NCI-H345 (cell line): ENCODE data around the gene OLFML2A.
A peak's percentile ranks its signal among the peaks of the same experiment; 100 is the strongest.

Source experiments
- DNase-seq: peaks from one replicate; lab custom pipeline; 2025; lab: John Stamatoyannopoulos, UW

OLFML2A gene

DNA sequence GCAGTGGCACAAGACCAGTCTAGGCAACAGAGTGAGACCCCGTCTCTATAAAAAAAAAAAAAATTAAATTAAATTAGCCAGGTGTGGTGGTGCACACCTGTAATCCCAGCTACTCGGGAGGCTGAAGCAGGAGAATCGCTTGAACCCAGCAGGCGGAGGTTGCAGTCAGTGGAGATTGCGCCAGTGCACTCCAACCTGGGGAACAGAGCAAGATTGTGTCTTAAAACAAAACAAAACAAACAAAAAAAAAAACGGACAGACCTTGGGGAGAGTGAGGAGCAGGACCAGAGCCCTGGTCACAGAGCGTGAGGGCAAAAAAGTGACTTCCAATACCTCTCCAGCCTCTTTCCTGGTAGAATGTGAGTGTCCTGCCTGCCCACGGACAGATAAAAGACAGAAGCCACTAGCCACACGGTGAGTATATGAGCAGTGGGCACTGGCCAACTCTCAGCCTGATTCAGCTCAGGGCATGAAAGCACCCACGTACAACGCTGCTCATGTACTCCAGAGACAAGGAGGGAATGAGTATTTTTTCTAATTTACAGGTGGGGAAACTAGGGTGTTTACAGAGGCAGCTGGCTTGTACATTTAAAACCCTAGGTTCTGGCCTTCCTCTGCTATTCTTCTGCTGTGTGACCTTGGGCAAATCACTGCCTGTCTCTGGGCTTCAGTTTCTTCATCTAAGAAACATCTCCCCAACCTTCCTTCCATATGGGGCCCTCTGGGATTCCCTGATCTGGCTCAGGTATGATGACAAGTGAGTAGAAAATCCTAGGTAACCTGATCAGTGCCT, 1.8 kb downstream of the OLFML2A start:
- DNase-seq: no peak

DNA sequence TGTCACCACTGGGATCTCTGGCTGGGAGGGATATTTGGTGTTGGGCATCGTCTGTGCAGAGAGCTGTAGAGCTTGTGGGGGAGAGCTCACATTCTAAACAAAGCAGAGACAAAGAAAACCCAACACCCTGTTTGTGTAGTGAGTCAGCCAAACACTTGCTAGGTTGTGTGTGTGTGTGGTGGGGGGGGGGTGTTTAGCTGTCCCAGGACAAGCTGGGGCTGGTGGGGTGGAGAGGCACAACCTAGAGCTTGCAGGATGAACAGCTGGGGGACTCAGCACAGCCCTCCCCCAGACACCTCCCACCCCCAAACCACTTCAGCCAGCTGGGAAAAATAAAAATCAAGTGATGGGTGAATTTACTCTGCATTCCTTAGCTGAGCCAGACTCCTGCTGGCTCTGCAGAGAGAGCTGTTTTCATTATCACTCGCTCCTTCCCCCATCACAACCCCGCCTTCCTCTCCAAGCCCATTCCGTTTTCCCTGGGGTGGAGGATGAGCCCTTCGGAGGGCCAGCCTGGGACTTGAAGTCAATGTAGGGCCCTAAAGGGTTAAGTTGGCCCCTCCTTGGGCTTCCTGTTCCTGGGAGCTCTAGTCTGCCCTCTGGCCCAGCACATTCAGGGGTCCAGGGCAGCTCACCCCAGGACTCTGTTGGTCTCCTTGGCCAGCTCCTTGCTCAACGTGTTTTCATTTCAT, 2.6 kb downstream of the OLFML2A start:
- DNase-seq: peak; percentile 24

DNA sequence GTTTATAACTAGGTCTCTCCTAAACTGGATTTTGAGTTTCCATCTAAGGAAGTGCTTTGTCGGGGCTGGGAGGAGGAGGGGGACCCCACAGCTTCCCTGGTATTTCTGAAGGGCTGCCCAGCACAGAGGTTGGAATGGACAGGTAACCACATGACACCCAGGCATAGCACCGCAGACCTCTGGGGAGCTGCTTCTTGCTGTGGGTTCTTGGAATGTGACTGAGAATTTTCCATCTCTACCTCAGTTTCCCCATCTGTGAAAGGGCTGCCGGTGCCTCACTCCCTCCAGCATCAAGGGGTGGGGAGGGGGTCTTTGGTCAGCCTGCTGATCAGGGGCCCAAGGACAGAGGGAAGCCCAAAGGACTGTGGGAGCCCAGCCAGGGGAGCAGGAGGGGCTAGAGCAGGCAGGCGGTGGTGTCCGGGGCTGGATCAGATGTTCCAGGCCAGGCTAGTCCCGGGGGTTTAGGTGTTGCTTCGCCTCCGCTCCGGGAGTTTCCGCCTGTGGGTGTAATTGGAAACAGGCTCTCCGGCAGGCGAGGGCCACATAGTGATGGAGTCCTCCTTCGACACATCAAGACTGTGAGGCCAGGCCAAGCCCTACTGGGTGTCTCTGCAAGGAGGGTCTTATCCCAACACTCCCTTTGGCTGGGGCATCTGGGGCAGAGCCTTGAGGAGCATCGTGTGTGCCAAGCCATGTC, 3.3 kb downstream of the OLFML2A start:
- no peak for DNase-seq

DNA sequence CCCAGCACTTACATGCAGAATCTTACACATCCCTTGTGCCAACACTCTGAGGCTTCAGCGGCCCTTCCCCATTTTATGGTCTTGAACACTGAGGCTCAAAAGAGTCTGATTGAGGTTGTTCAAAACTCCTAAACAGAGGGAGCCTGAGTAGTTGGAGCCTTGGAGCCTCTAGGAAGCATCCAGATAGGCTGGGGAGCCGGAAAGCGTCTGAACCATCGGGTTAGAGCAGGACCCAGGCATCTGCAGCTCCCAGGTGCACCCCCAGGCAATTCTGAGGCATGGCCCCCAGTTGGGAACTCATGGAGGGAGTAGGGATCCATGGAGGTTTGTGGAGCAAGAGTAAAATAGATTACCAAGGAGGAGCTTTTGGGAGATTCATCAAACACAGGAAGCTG, 3.8 kb downstream of the OLFML2A start:
- no peak for DNase-seq

DNA sequence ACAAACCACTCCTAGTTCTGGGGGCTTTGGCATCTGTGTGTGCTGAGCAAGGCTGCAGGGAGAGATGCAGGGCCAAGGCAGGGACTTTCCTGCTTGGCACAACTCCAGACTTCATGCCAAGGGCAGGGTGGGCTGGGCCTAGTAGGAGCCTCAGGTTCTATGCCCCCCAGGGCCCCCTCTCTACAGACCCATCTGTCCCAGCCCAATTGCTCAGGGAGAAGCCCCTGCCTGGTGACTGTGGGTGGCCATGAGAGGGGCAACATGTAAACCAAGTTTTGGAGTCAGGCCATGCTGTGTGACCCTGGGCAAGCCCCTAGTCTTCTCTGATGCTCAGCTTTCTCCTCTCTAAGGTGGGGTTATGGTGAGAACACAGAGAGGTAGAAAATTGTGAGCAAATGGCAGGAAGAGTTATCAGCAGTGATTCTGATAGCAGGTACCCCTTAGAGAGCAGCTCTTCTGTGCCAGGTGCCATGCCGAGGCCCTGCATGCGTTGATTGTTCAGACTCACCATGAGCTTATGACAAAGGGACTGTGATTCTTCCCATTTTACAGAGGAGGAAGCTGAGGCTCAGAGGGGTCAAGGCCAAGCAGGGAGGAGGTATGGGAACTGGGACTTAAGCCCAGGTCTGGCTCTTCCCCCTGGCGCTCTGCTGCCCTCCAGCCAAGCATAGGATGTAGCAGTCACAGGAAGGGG, 5.2 kb downstream of the OLFML2A start:
- no peak for DNase-seq

DNA sequence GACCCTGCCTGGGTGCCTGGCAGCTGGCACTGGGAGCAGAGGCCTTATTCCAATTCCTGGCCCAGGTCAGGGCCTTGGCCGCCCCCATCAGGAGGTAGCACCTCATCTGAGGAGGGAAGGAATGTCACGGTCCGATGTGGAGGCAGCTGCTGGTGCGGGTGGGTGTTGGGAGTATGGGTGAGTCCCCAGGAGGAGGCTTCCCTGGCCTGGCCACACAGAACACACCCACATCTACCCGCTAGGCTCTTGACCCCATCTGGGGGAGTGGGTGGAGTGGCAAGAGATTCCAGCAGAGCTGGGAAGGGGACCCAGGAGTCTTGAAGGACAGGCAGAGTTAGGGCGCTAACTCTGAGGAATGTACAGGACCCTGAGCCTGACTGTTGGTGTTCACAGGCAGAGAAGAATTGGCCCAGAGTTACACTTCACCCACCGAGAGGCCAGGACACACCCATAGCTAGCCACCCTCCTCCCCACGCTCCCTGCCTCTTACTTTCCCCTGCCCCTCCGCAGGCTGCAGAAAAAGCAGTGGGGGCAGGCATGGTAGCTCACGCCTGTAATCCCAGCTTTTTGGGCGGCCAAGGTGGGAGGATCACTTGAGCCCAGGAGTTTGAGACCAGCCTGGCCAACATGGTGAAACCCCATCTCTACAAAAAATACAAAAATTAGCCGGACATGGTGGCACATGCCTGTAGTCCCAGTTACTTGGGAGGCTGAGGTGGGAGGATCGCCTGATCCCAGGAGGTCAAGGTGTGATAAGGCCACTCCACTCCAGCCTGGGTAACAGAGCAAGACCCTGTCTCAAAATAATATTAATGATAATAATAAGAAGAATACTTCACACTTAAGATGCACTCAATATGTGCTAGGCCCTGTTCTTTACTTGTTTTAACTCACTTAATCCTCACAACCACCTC, 6.0 kb downstream of the OLFML2A start:
- no peak for DNase-seq

DNA sequence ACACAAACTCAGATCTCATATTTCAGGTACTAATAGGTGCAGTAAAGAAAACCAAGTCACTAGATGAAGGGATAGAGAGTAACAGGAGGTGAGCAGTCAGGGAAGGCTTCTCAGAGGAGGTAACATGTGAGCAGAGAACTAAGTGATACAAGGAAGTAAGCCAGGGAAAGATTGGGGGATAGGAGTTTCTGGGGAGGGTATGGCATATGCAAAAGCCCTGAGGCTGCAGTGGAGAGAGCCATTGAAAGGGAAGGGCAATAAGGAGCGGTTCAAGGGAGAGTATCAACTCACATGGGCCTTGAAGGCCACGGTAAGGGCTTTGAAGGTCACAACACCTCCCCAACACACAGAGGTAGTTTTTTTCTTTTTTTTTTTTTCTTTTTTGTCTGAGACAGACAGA, 6.9 kb downstream of the OLFML2A start:
- no peak for DNase-seq

DNA sequence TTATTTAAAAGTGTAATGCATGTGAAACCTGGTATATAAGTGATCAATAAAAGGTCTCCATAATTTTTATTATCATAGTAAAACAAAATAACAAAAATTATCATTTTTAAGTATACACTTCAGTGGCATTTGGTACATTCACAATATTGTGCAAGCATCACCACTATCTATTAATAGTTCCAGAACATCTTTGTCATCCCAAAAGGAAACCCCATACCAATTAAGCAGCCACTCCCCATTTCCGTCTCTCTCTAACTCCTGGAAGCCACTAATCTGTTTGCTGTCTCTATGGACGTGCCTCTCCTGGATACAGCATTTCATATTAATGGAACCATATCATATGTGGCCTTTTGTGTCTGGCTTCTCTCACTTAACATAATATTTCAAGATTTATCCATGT, 7.6 kb downstream of the OLFML2A start:
- no peak for DNase-seq

DNA sequence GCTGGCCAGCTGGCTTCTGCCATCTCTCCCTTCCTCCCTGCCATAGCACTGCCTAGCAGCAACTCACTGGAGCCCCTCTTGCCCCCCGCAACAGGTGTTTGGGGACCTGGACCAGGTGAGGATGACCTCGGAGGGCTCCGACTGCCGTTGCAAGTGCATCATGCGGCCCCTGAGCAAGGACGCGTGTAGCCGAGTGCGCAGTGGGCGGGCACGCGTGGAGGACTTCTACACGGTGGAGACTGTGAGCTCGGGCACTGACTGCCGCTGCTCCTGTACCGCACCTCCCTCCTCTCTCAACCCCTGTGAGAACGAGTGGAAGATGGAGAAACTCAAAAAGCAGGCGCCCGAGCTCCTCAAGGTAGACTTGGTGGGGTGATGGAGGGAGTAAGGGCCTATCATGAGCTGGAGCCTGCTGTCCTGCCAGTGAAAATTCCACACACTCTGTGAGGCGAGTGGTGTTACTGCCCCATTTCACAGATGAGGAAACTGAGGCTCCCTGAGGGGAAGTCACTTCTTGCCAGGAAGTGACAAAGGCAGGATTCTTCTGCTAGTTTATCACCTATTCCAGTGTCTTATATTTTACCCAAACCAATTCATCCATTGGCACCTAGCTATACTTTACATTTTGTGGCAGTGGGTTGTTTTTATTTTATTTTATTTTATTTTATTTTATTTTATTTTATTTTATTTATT, 10.1 kb downstream of the OLFML2A start:
- no peak for DNase-seq

DNA sequence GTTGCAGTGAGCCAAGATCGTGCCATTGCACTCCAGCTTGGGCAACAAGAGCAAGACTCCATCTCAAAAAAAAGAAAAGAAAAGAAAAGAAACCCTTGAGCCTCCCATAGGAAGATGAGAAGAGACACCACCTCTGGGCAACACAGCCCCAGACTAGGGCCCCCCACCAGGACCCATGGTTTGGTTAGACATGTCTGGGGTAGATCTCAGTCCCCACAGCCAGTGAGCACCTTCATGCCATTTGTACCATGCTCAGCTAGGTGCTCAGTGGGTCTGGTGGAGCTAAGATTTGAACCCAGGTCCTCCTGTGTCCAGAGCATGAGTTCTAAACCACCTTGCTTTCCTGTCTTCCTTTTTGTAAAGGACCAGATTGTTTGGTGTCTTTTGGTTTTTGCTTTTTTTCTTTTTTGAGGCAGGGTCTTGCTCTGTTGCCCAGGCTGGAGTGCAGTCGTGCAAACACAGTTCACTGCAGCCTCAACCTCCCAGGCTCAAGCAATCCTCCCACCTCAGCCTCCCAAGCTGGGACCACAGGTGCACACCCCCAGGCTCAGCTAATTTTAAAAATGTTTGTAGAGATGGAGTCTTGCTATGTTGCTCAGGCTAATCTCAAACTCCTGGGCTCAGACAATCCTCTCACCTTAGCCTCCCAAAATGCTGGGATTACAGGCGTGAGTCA, 11.7 kb downstream of the OLFML2A start:
- no peak for DNase-seq

DNA sequence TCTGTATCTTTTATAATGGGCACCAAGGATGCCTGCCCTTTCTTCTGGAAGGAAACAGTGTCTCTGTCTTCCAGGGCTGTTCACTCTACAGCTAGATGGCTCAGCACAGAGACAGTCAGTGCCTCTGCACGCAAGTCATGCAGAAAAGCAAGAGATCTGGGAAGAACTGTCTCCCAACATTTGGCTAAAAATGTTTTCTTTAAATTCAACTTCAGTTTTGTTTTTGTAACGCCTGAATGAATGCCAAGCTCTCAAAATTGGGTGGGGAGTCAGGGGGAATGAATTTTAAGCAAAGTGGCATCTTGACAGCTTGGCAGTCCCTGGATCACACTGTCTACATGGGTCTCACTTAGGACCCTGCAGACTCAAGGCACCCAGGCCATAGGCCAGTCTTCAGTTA, 12.6 kb downstream of the OLFML2A start:
- DNase-seq: no peak

DNA sequence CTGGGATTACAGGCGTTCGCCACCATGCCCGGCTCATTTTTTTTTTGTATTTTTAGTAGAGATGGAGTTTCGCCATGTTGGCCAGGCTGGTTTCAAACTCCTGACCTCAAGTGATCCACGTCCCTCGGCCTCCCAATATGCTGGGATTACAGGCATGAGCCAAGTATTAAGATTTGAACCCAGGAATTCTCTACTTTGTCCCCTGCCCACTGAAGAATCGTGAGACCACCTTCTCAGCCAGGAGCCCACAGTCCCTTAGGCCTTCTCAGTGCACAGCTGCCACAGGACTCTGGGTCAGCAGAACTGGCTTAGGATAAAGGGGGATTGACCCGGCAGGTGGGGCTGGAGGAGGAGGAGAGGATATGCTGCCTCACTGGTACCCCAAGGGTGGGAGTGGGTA, 13.4 kb downstream of the OLFML2A start:
- no peak for DNase-seq

DNA sequence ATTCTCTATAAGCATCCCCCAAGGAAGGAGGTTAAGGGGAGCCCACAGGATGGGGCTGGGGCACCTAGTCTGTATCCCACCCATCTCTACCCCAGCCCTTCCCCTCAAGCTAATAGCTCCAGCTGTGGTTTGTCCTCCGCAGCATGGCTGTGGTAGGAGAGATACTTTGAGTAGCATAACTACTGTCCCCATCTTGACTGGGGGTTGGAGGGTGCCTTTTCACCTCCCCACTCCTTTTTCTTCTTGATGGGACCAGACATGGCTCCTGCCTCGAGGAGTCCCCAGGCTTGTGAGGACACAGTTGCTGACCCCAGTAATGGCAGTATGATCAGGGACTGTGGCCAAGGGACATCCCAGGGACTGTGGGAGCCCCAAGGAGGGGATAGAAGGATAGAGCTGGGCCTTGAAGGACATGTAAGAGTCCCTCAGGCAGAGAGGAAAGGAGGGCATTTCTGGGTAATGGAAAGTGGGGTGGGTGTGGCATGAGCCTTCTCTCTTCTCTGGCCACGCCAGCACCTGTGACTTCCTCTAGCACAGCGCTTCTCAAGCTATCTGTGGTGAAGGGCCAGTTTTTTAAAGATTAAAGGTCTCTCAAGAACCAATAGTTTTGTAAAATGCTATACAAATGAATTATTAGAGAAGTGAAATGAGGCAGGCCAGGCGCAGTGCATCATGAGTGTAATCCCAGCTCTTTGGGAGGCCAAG, 14.0 kb downstream of the OLFML2A start:
- no peak for DNase-seq

DNA sequence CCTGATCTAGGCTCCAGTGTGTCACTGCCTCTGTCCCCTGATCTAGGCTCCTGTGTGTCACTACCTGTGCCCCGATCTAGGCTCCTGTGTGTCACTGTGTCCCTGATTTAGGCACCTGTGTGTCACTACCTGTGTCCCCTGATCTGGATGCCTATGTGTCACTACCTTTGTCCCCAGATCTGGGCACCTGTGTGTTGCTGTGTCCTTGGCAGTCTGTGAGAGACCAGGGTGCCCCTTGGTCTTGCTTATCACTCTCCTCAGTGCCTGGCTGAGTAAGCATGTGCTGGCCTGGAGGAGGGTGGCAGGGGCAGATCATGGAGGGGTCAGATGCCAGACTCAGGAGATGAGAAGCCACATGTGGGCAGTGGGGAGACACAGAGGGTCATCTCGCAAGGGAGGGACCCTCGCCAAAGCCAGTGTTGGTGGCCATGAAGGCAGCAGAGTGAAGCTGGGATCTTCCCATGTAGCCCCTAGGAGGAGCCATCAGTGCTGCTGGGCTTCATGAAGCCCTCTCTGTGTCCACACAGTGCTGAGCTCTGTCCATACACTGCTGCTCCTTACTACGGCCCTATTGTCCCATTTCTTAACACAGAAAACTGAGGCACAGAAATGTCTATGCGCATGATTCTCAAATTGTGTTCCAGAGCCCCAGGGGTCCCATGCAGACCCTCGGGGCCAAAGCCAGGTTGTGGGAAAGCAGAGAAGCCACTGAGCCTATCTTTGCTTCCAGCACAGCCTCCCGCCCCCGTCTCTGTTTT, 15.5 kb downstream of the OLFML2A start:
- no peak for DNase-seq

DNA sequence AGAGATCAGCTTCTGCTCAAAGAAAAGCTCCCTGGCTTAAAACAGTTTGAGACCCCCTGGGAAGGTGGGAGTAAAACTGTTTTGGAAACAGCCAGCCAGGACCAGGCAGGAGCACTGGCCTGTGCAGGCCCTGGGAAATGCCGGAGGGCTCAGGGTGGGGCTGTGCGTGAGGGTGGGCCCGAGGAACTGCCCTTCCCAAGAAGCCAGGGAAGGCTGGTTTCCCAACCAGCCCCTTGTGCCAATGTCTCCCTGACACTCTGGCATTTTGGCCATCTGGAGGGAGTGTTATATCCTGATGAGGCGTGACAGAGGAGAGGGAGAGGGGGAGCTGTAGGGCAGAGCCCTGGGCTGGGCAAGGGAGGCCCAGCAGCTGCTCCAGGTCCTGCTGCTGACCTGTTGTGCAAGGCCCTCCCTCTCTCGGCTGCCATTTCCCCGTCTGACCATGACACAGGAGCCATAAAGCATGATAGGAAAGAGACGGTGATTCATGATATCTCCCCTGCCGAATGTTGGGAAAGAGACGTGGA, 16.1 kb downstream of the OLFML2A start:
- no peak for DNase-seq

DNA sequence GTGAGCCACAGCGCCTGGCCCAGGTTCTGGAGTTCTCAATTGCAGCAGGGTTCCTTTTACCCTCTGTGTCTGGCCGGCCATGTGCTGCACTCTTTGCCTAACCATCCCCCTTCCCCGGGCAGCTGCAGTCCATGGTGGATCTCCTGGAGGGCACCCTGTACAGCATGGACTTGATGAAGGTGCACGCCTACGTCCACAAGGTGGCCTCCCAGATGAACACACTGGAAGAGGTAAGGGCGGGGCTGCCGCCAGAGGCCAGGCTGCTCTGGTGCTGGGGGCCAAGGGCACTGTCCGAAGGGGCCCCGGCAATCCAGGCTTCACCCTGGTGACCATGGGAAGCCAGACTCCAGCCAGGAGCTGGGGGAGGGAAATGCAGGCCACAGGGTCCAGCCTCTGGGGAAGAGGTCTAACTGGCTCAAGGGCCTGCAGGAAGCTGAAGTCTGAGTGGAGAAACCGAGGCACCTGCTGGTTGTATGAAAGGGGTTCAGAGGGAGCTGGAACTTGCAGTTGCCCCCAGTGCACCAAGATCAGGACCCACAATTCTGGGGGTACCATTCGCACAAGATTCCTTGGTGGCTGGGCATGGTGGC, 18.1 kb downstream of the OLFML2A start:
- peak; percentile 15 for DNase-seq

DNA sequence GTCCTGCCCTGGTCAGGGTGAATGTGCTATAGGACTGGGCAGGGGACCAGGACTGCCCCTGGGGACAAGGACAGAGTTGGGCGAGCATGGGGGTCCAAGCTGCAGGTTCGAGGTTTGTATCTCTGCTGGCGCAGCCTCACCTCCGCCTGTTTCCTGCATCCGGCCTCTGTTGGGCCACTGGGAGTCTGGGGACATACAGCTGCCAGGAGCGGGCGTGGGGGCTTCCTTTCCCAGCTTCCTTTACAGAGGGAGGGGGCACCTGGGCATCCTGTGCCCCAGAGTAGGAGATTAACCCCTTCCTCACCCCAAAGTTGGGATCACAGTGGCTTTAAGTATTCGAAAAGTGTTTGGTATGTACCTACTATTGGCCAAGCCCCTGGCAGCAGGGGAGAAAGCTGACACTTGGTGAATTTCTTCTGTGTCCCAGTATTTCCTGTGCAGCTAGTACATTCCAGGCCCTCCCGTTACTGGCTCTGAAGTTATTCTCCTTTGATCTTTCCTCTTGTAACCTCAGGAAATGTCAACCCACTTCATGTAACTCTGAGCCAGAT, 19.0 kb downstream of the OLFML2A start:
- no peak for DNase-seq
